ENCODE measurements around the gene STK32C. TPM values are rescaled to one million over a fixed set of nuclear protein-coding genes. Genes with fewer than 3 reads are reported as not detected.

Gene STK32C
- total RNA-seq, 4 donors from 2014 or later = 3.3 to 5.7 (median 3.5) TPM

GRCh38 chr10:132306343-132306685, 1.4 kb downstream of the STK32C start:
- Histone ChIP-seq H3K9me3 (no peaks in the 10 kb centered on the region), H3K27ac (no peak overlapping the region), H3K36me3 (no peaks in the 10 kb centered on the region), H3K4me3 (replicated peaks in 1 of 3) (no peak overlapping the region), H3K4me1 (peaks cover 11 to 17% of the 10 kb centered on the region in 2 donors), H3K27me3 (no peaks in the 10 kb centered on the region)
- TF ChIP-seq POLR2A (IDR thresholded peaks at IDR 0.05) (no peak), CTCF (IDR thresholded peaks at IDR 0.05) (no peak)
- DNase-seq = no peak
- intact Hi-C loops (cut with DNase I) = loop anchor here (10.0 kb wide), 1 partner anchor 228 kb away; the partner anchor contains the start of gene INPP5A
- 96 to 97% methylated on average over 16 of the region's 16 CpGs for WGBS, 2 donors

DNA sequence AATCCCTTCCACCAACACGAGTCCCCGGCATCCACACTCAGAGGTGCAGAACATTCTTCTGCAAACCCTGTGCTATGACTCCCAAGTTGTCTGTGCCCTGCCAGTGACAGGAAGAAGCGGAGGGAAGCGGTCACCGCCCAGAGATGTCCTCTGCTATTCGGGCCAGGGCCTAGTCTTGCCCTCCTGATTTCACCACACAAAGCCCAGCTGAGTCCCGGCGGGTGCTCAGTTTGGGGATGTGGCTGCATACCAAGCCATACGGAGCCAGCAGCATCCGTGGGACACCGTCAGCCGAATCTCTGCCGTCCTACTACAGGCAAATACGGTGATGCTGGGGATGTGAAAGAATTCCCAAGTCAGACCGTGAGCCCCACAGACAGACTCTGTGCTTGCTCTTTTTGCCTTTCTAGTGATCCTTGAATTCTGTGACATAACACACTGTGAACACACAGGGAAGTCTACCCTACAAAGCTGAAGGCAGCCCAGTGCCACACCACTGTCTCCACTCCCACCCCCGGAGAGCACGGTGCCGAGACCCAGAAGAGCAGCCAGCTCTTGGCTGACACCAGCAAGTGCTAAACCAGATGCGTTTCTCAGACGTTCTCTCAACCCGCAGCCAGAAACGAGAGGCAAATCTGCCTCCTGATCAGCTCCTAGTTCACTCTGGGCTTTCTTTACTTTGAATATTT, 2.0 kb downstream of the STK32C start:
- Histone ChIP-seq H3K27me3 (no peaks in the 10 kb centered on the region), H3K9me3 (no peaks in the 10 kb centered on the region), H3K4me3 (replicated peaks in 1 of 3) (no peak overlapping the region), H3K27ac (no peak overlapping the region), H3K36me3 (no peaks in the 10 kb centered on the region), H3K4me1 (peaks cover 11 to 17% of the 10 kb centered on the region in 2 donors)
- no peak for DNase-seq
- 89 to 95% methylated on average over 22 of the region's 22 CpGs for WGBS, 2 donors
- intact Hi-C loops (cut with DNase I) = loop anchor here (10.0 kb wide), 1 partner anchor 229 kb away; the partner anchor contains the start of gene INPP5A
- TF ChIP-seq POLR2A (IDR thresholded peaks at IDR 0.05) (no peak), CTCF (IDR thresholded peaks at IDR 0.05) (no peak)

DNA sequence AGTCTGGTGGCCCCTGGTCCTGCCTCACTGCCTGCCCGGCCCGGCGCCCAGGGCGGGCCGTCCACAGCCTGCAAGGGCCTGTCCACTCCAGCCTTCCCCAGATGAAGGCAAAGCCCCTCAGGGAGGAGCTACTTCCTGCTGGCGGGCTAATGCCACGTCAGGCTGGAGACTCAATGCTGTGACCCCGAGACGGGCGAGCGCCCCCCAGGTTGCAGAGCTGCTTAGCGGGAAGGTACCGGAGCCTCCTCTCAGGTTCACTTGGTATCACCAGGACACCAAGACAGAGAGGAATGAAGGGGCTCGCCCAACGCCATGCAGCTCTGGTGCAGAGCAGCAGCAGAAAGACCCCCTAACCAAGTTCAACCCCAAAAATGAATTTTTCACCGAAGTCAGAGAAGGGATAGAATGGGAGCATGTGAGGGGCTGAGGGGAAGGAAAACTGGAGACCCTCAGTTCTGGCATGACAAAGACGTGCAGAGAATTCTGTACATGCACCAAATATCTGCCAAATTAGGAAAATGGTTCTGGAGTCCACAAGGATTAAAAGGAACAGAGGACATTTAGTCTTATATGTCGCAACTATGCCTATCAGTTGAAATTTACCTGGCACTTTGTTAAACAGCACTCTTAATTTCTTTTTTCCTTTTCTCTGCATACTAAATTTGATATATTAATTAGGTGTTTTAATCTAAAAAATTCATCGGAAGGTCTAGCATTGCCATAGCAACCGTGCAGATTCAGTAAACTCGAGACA, 2.8 kb downstream of the STK32C start:
- Histone ChIP-seq H3K9me3 (no peaks in the 10 kb centered on the region), H3K4me1 (peaks cover 11 to 17% of the 10 kb centered on the region in 2 donors), H3K36me3 (no peaks in the 10 kb centered on the region), H3K27ac (no peak overlapping the region), H3K27me3 (no peaks in the 10 kb centered on the region), H3K4me3 (replicated peaks in 1 of 3) (no peak overlapping the region)
- intact Hi-C loops (cut with DNase I) = loop anchor here (10.0 kb wide), 1 partner anchor 230 kb away; the partner anchor contains the start of gene INPP5A
- TF ChIP-seq CTCF (IDR thresholded peaks at IDR 0.05) = no peak
- no peak for TF ChIP-seq POLR2A (IDR thresholded peaks at IDR 0.05)
- DNase-seq = no peak
- 89 to 91% methylated on average over 15 to 20 of the region's 21 CpGs for WGBS, 2 donors

DNA sequence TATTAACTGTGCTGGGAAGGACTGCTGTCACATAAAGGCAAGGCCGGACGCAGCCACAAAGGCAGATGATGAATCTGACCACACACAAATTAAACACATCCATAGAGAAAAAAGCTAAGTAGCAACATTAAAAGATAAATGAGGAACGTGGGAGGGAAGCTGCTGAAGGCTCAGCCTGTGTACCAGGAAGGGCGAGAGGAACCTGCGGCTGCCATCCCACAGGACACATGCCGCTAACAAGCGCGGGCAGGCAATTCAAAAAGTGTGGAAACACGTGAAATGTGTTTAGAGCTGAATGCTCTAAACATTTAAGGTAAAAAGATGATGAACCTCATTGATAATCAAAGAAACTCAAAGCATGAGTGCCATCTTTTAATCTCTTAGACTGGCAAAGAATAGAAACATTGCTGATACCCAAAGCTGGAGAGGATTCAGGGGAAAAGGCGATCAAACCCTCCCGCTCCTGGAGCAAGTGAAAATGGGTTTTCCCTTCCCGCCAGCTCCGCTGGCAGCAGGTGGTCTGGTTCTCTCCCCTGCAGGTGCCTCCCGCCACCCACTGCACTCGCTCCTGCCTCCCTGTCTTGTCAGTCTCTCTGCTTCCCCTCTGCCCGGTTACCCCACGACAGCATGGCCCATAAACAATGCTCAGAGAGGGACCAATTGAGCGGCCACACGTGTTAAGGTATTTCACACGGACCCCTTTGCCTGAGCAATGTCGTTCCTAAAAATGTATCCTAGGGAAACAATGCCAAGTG, 4.2 kb downstream of the STK32C start:
- intact Hi-C loops (cut with DNase I) = loop anchor here (10.0 kb wide), 1 partner anchor 231 kb away; the partner anchor contains the start of gene INPP5A
- Histone ChIP-seq H3K27me3 (no peaks in the 10 kb centered on the region), H3K4me3 (replicated peaks in 1 of 3) (no peak overlapping the region), H3K4me1 (peaks cover 7 to 13% of the 10 kb centered on the region in 2 donors), H3K36me3 (no peaks in the 10 kb centered on the region), H3K27ac (no peak overlapping the region), H3K9me3 (no peaks in the 10 kb centered on the region)
- no peak for TF ChIP-seq CTCF (IDR thresholded peaks at IDR 0.05)
- no peak for DNase-seq
- WGBS, 2 donors = 88 to 90% methylated on average over 21 of the region's 21 CpGs
